Retinal pigment epithelial cell (primary cell): ENCODE data around the gene TRIO.

ENCODE experiments used
- DNase-seq: peaks from one replicate; pipeline ENCODE4 v3.0.0-alpha.2; 2010; ENCODE audit warnings: low read depth
- H3K4me3 ChIP-seq: 2 replicates; pipeline ENCODE4 v1.5.1; 2011; ENCODE audit warnings: mild to moderate bottlenecking, low read length, control low read depth, moderate library complexity
- TF ChIP-seq, protein P1 (sequence below): conservative IDR thresholded peaks from 2 replicates; pipeline ENCODE4 v1.5.1; 2011; ENCODE audit warnings: low read depth, low read length, control low read depth, inconsistent platforms

TRIO gene

DNA sequence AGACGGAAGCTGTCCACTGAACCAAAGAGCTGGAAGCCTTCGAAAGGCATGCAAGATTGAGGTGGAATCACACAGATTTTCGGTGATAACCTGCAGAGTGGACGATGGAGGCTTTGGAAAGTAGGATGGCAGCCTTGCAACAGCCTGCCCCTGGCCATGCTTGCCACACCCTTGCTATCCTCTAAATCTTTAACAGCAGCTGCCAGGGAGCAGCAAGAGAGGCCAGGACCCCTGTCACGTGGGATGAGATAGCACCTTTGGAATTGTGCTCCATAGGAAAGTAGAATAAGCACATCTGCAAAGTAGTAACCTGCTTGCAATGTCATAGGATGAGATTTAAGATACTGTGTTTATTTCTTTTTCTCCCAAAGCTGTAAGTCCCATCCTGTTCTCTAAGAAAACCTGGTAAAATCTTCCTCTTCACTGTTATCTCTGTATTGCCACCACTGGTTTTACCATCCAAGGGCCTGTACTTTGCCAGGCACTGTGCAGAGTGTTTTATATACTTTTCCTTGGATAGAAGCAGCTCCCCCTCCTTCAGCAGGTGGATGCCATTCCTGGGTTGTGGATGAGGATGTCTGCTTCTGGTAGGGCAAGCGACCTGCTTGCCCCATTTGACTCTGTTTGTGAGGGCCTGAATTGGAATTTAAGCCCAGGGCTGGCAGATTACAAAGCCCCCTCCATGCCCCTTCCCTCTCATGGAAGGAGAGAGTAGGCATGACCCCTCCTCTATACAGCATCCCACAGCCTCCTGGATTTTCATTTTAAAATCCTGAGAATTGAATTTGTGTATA is 10.1 kb downstream of the TRIO start:
- TF ChIP-seq, protein P1, sequence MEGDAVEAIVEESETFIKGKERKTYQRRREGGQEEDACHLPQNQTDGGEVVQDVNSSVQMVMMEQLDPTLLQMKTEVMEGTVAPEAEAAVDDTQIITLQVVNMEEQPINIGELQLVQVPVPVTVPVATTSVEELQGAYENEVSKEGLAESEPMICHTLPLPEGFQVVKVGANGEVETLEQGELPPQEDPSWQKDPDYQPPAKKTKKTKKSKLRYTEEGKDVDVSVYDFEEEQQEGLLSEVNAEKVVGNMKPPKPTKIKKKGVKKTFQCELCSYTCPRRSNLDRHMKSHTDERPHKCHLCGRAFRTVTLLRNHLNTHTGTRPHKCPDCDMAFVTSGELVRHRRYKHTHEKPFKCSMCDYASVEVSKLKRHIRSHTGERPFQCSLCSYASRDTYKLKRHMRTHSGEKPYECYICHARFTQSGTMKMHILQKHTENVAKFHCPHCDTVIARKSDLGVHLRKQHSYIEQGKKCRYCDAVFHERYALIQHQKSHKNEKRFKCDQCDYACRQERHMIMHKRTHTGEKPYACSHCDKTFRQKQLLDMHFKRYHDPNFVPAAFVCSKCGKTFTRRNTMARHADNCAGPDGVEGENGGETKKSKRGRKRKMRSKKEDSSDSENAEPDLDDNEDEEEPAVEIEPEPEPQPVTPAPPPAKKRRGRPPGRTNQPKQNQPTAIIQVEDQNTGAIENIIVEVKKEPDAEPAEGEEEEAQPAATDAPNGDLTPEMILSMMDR, result no peak
- H3K4me3 ChIP-seq, result no peak overlapping the region
- DNase-seq, result no peak

DNA sequence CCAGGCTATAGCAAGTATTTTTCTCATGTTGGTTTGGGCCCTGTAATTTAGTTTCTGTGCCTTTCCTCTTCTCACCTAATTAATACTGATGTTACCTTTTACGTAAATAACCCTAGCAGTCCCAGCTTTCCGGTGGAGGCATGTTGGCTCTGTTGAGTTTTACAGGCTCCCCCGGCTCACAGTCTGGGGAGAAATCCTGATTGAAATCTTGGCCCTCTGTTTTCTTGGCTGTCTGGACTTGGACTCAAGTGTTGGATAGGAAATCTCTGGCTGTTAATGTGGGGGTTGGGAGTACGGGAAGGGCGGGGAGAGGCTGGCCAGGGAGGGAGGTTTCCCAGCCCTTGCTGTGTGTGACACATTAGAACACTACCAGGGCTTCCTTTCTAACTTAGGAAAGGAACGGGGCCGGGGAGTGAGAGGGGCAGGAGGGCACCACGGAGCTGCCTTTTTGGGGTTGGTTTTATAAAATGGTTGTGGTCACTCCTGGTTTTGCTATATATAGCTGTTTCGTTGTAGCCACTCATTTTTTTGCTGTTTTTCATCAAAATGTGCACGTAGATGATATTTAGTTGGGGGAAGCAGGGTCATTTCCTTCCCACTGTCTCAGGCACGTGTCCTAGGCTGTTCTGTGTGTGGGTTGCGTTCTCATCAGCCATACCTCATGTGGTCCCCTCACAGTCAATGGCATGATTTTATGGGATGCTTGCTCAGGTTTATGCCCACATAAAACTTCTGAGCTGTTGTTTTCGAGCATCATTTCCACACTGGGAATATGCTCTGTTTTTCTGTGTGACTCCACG is 11.0 kb downstream of the TRIO start:
- TF ChIP-seq, protein P1, result no peak
- H3K4me3 ChIP-seq, result peak overlapping the region; percentile 3
- no peak for DNase-seq

DNA sequence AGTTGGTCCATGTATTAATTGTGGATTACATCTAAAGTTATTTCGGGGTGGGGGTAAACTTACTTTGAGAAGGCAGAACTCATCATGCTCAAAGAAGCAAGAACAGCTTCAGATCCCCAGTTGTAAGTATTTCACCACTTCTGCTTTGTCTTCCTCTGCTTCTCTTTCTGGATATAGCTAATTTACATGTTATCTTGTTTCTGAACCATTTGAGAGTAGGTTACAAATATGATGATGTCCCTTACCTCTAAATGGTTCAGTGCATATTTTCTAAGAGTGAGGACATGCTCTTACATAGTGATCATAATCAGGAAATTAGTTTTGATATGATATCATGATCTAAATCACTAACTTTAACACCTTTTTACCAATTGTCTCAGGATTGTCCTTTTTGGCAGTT is 11.9 kb downstream of the TRIO start:
- no peak for DNase-seq
- TF ChIP-seq, protein P1, result no peak

DNA sequence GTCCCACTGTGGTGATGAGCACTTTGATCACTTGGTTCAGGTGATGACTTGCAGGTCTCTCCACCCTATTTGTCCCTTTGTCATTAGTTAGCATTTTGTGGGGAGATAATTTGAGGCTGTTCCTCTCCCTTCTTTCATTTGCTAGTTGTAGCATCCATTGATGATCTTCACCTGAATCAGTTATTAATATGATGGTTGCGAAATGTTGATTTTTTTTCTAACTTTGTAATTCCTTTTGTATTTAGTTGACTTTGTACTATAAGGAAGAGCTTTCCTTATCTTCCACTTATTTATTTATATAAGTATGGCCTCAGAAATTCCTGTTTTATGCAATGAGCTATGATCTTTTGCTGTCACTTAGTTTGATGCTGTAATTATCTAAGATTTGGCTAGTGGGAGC is 12.6 kb downstream of the TRIO start:
- no peak overlapping the region for H3K4me3 ChIP-seq
- no peak for DNase-seq
- TF ChIP-seq, protein P1, result no peak

More for the DNA sequence above, 11.9 kb downstream of the TRIO start:
- no peak overlapping the region for H3K4me3 ChIP-seq

DNA sequence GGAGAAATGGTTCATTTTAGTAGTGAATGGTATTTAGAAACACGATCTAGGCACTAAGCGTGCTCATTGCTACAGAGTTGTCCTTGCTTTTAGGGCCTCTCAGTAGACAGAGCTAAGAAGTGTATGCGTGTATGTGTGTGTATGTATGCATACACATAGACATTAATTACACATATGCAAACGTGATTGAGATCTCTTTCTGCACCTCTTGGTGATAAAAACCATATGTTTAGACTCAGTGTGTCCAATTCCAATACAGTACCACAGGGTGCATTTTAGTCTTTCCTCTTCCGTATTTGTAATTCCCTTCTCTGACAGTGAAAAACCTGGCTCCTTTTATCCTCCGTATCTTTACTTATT is 13.1 kb downstream of the TRIO start:
- TF ChIP-seq, protein P1, result no peak
- DNase-seq, result no peak
- peak overlapping the region; percentile 5 for H3K4me3 ChIP-seq

DNA sequence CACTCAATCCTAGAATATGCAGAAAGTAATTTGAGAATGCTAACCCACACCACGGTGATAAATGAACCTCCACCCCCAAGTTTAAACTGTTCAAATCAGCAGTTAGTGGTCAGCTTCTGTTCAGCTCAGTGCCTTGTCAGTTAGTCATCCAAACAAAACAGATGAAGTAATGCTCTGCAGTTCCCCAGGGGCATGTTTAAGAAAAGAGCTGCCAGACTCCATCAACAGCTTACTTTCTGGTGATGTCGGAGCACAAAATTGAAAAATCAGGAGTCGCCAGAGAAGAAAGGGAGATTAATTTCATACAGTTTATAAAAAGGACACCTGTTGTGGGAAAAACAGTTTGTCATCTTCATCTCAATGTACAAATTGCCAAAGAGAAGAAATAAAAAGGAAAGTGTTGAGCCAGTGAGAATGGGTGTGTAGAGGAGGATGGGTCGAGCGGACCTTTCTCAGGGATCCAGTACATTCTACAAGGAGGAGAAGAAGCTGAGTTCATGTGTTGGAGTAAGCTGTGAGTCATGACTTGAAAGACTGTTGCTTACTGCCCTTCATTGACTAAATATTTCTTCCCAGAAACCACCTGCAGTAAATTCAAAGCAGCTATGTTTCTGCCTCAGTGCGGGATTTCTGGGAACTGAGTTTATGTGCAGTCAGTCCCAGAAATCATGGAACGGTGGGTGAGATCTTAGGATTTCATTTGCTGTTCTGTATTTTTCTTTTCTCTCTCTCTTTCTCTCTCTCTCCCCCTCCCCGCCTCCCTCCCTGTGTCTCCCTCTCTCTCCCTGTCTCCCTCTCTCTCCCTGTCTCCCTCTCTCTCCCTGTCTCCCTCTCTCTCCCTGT is 13.7 kb downstream of the TRIO start:
- peak; percentile 80 for DNase-seq
- peak overlapping the region; percentile 32 for H3K4me3 ChIP-seq
- TF ChIP-seq, protein P1, result no peak
